ENCODE data around the gene SMDT1. TPM values are rescaled to one million over a fixed set of nuclear protein-coding genes. Genes with fewer than 3 reads are reported as not detected.

Gene SMDT1
- total and polyA plus RNA-seq, 2 experiments from 2014 or later, result 4.9 to 97.9 TPM

DNA sequence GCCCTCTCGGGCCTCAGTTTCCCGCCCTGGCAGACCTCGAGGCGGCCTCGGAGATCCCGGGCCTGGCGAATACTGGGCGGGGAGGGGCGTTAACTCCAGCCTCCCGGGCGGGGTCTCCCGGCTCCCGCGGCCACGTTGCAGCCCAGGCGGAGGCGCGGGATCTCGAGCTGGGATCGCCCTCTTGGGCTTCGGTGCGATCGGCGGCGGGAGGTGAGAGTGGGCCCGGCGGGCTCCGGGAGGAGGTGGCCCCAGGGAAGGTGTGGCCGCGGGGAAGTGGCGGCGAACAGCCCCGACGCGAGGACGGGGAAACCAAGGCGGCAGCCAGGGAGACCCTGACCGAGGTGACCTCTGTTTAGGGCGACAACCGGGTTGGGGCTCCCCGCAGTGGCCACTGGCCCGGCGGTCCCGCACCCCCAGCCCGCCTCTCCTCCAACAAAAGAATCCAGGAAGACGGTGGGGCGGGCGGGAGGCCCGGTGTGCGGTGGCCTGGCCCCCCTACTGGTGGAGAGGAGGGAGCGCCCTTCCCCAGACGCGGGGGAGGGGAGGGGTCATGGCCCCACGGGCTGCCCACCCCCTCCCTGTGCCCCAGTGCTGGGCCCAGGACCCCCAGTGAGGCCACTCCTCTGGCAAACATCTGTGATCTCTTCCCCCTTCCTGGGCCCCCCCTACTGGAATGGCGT, 5.2 kb upstream of the SMDT1 start, which contains the start of gene PHETA2:
Gene PHETA2 (plus strand): TSS at position 117 of the 680 bp plus-strand sequence. CDS start 3,046 bp downstream, outside the sequence.
- DNase-seq (ENCODE audit: low spot score) (peak; percentile 68), ATAC-seq (peak; percentile 8)
- peaks cover 37% of the 10 kb centered on the region for H3K4me1 ChIP-seq (ENCODE audit: insufficient read depth)
- H3K4me3 Mint-ChIP-seq, result peak within 1 kb of the TSS; percentile 64
- no peaks in the 10 kb centered on the region for H3K36me3 ChIP-seq (ENCODE audit: insufficient read depth)
- peak within 1 kb of the TSS; percentile 57 for H3K4me3 ChIP-seq
- H4K20me1 ChIP-seq (replicated peaks; ENCODE audit: insufficient read depth), result no peaks in the 10 kb centered on the region
- H3K27ac Mint-ChIP-seq, result no peak within 1 kb of the TSS
- H3K9me2 ChIP-seq (ENCODE audit: insufficient read depth), result no peaks in the 10 kb centered on the region
- peaks cover 33% of the 10 kb centered on the region for H3K4me1 Mint-ChIP-seq
- no peaks in the 10 kb centered on the region; the same call in 2 of the 3 replicates for H3K9me3 Mint-ChIP-seq
- H3K27ac ChIP-seq (ENCODE audit: low read depth), result no peak within 1 kb of the TSS
- H3K27me3 ChIP-seq (ENCODE audit: insufficient read depth), result peaks cover 11% of the 10 kb centered on the region
- H3K79me2 ChIP-seq (replicated peaks; ENCODE audit: insufficient read depth), result no peaks in the 10 kb centered on the region; the same call in 1 of the 2 replicates
- no peaks in the 10 kb centered on the region for H3K36me3 Mint-ChIP-seq (ENCODE audit: low read depth)
- peak within 1 kb of the TSS; percentile 83 for H3K4me2 ChIP-seq
- TF ChIP-seq ZNF462 (CRISPR knock-in tag; IDR thresholded peaks at IDR 0.05) (no peak), POLR2AphosphoS5 (IDR thresholded peaks at IDR 0.05; ENCODE audit: low read depth) (0 out of 2 replicates have a peak, but pooled peaks have one; percentile 17), JUNB (IDR thresholded peaks at IDR 0.05; ENCODE audit: unreplicated experiment) (no peak), CTCF (conservative IDR thresholded peaks at IDR 0.05; ENCODE audit: low read depth in 2 of 2) (peak in 1 of 2 experiments; percentile 33; a peak in 2 of 4 replicates)
- H3F3A ChIP-seq (replicated peaks; ENCODE audit: low read depth), result peaks cover 21% of the 10 kb centered on the region
- H2AFZ ChIP-seq, result peak within 1 kb of the TSS; percentile 80
- peaks cover 24% of the 10 kb centered on the region for H3K27me3 Mint-ChIP-seq (ENCODE audit: insufficient read depth, low read depth, poor library complexity)

All from GM23338 (cell line).